GM12872 (cell line): ENCODE measurements around the gene FRS2.

Experiments
- TF ChIP-seq, protein P1 (sequence below): IDR thresholded peaks from 3 replicates; pipeline ENCODE4 v1.5.1; 2011; ENCODE audit warnings: low read depth, mild to moderate bottlenecking, low read length, moderate library complexity; ENCODE audit not compliant: insufficient read depth

FRS2 gene, protein sequence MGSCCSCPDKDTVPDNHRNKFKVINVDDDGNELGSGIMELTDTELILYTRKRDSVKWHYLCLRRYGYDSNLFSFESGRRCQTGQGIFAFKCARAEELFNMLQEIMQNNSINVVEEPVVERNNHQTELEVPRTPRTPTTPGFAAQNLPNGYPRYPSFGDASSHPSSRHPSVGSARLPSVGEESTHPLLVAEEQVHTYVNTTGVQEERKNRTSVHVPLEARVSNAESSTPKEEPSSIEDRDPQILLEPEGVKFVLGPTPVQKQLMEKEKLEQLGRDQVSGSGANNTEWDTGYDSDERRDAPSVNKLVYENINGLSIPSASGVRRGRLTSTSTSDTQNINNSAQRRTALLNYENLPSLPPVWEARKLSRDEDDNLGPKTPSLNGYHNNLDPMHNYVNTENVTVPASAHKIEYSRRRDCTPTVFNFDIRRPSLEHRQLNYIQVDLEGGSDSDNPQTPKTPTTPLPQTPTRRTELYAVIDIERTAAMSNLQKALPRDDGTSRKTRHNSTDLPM

DNA sequence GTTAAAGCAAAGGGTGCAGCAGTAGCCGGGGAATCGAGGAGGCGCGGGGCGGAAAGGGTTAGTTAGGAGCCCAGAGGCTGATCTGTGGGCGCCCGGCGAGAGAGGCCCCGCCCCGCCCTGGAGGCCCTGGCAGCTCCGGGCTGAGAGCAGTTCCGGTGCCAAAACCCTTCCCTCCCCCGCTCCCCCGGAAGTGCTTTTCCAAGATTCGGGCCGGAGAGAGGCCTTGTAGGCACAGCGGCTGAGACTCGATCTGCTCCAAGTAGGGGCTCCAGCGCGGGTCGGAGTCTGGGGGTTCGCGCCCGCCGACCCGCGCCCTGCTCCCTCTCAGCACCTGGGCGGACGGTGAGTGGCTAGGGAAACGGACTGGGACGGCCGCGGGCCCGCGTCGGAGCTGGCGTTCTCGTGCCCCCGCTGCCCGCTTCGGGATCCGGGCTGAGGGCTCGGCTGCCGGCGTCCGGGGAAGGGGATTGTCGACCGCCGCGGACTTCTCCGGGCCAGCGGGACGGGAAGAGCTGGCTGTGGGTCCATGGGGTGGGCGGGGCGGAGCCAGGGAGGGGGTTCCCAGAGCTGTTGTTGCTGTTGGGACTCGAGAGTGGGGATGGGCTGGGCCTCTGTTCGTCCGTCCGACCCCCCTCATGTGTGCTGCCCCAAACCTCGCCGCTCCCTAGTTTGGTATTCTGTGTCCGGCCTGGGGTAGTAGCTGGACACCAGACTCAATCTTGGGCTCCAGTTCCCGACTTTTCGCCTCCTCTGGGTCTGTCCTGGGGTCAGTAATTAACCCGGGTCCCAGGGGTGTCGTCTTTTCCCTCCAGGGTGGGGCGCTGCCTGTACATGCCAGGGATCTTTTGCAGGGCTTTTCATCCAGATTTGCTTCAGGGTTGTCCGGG lies at the start of gene FRS2:
Gene FRS2 (plus strand): TSS at position 200 of the 887 bp plus-strand sequence. CDS start 98,643 bp downstream, outside the sequence.
- TF ChIP-seq, protein P1, sequence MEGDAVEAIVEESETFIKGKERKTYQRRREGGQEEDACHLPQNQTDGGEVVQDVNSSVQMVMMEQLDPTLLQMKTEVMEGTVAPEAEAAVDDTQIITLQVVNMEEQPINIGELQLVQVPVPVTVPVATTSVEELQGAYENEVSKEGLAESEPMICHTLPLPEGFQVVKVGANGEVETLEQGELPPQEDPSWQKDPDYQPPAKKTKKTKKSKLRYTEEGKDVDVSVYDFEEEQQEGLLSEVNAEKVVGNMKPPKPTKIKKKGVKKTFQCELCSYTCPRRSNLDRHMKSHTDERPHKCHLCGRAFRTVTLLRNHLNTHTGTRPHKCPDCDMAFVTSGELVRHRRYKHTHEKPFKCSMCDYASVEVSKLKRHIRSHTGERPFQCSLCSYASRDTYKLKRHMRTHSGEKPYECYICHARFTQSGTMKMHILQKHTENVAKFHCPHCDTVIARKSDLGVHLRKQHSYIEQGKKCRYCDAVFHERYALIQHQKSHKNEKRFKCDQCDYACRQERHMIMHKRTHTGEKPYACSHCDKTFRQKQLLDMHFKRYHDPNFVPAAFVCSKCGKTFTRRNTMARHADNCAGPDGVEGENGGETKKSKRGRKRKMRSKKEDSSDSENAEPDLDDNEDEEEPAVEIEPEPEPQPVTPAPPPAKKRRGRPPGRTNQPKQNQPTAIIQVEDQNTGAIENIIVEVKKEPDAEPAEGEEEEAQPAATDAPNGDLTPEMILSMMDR, result peak; percentile 40; the same call in 1 of the 3 replicates

DNA sequence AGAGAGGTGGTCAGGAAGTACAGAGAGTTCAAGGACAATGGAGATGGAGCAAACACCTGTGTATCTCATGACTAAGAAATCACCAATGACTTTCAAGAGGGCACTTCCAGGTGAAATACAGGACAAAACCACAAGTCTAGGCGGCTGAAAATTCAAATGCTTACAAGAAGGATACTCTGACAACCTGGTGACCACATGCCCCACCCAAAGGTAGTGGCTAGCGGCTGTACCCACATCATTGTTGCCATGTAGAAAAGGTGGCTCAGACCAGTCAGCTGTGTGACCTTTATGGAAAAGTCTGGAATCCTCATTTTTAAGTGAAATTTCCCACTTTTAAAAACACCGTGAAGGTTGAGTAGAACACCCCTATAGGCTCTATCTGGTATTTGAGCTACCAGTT lies 48.6 kb upstream of the FRS2 start:
- TF ChIP-seq, protein P1, result no peak

DNA sequence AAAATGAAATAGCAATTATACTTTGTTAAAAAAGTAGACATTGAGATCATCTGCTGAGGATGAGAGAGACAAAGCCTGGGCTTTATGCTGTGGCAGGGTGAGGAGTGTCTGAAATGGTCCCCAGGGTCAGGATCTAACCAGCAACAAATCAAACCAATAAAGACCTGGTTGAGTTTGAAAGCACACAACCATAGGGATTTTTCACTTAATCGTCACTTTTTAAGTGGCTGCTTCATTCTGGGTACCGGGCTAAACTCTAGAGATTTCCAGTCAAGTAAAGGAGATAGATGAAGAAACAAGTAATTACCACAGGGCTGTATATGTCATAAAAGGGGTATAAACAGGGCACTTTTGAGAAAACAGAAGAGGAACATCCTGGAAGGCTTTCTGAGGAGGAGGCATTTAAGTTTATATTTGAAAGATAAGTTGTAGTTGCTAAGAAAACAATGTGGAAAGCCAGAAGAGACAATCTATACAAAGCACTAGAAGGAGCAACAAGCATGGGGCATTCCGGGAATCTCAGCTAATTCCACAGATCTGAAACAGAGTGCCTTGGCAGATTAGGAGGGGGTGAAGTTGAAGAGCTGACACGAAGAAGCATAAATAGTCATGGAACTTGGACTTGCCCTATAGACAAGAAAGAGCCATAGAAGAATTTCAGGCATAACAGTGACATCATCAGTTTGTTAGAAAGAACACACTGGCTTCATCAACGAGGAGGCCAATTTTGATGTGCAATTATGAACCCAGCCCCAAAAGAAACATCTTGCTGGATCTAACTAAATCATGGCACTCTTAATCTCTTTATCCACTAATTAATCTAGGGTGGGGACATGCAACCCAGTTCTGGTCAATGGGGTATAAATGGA lies 46.9 kb upstream of the FRS2 start:
- TF ChIP-seq, protein P1, result no peak

DNA sequence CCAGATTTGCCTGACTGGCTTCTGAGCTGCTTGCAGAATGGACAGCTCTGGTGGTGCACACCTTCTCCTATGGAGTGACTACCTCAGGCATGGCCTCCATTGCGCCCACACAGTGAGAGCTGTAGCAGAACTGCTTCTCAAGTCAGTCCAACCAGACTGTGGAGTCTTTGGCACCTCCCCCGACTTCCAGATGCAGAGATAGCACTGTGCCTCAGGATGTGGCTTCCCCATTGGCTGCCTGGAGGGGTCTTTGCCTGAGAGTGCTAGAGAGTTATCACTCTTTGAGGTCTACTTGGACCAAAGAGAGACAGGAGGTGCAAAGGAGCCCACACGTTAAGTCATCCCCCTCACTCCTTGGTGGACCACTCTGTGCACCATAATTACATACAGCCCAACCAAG lies 44.8 kb upstream of the FRS2 start:
- TF ChIP-seq, protein P1, result no peak

DNA sequence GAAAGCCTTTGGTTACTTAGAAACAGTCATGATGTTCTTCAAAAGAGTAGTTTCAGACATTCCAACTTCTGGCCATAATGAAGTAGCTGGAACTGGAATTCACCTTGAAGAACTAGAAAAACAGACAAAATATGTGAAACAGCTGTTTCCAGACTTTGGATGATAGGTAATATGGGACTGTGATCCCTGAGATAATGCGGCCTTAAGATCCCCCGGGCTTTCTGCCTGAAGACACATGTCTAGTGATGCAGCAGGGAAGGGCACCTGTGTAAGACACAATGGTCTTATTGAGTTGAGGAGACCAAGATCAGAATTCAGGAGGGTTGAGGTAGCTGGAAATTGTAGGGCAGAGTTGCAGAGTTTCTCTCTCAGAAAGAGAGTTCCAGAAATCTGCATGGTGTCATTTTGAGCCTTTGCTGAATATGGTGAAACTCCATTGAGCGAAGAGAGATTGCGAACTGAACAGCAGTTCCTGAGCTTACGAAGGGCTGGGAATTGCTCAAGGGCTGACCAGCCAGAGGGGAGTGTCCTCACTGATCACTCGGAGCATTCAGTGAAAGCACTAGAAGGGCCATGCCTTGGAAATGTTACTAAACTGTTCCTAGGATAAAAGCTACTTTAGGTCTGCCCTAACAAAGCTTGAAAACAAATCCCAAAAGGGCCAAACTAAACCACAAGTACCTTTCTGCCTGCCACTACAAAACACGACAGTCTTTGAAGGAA lies 41.7 kb upstream of the FRS2 start:
- TF ChIP-seq, protein P1, result no peak

DNA sequence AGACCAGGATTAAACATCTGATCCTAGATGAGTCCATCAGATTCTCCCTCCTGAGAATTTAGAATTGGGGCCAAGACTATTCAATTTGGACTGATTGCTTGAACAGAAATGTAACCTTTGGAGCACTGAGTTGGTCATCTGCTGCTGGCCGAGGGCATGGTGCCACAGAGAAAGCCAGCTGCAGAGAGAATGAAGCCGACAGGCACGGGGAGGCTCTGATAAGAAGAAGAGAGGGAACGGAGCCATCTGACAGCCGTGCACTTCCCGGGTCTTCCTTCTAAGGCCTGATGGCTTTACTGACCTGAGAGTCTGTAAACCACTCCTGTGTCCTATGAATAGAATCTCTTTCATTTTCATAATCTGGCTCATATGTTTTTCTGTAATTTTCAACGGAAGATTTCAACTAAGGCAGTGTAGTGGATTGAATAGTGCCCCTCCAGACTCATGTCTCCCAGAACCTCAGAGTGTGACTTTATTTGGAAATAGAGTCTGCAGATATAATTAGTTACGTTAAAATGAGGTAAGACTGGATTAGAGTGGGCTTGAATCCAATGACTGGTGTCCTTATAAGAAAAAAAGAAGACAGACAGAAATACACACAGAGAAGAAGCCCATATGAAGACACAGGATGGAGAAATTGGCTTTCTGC lies 39.1 kb upstream of the FRS2 start:
- TF ChIP-seq, protein P1, result no peak
